Measurements from ENCODE around the gene SLC23A2.

DNA sequence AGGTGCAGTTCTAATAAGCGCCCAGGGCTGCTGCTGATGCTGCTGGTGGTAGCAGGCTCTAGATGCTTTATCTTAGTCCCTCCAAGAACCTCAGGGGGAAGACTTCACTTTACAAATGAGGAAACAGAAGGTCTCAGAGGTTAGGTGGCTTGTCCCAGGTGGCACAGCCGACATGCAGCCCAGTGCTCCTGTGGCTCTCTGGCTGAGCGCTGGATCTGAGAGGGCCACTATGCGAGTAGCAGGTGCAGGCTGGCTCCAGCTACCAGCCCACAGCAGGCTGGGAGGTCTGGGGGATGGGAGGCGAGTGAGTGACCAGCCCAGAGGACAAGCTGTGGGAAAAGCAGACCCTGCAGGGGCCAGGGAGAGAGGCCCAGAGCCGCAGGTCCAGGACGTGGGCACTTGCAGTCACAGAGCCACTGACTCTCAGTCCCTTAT lies 188.7 kb downstream of the SLC23A2 start:
- TF ChIP-seq, protein P1, sequence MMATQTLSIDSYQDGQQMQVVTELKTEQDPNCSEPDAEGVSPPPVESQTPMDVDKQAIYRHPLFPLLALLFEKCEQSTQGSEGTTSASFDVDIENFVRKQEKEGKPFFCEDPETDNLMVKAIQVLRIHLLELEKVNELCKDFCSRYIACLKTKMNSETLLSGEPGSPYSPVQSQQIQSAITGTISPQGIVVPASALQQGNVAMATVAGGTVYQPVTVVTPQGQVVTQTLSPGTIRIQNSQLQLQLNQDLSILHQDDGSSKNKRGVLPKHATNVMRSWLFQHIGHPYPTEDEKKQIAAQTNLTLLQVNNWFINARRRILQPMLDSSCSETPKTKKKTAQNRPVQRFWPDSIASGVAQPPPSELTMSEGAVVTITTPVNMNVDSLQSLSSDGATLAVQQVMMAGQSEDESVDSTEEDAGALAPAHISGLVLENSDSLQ (IDR thresholded peaks at IDR 0.05), result no peak
- TF ChIP-seq HDGF (IDR thresholded peaks at IDR 0.05; ENCODE audit: borderline replicate concordance) (no peak), TARDBP (IDR thresholded peaks at IDR 0.05) (no peak), SP1 (IDR thresholded peaks at IDR 0.05) (no peak)
